B cell (primary cell): ENCODE results near the gene PCK1.

Source experiments
- CTCF ChIP-seq: fragments of 200-600 bp; IDR thresholded peaks from one replicate; pipeline ENCODE4 v1.8.0; 2022; ENCODE audit warnings: antibody characterized with exemption, mild to moderate bottlenecking
- EZH2 ChIP-seq: IDR thresholded peaks from 2 replicates; pipeline ENCODE4 v1.6.1; 2012; ENCODE audit warnings: borderline replicate concordance, low read depth, mild to moderate bottlenecking, moderate library complexity, low read length; ENCODE audit not compliant: insufficient read depth, poor library complexity, severe bottlenecking

DNA sequence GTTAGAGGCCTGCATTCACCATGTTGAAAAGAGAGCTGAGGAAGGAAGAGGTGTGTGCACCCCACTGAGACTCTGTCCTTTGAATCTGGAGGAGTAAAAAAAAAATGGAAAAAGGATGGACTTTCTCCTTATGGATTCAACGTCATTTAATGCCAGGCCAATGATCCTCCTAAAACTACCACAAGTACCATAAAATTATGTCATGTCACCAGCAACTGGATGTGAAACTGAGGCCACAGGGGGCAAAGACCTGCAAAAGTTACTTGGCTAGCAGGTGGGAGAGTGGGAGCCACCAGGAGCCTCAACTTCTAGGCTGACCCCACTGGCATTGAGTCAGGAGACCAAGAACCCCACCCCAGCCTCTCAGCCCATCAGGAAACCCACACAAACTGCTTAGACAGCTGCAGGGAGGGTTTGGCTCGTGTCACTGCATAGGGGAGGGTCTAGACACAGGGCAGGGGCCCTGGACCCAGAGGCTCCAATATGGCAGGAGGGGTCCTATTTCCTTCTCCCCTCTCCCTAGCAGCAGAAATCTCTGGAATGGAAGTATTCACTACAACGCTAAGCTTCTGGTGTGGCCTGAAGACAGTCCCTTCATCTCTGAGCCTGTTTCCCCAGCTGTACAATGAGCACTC is 11.0 kb downstream of the PCK1 start:
- TF ChIP-seq CTCF (no peak), EZH2 (no peak)
